Mucosa of rectum (tissue), 2 donors: ENCODE results near the gene CBLC.

Source experiments
- H3K27ac ChIP-seq, 2 donors: one replicate each; pipeline ENCODE4 v1.7.0; 2013; ENCODE audit warnings: inconsistent platforms in 2 of 2, low read depth in 2 of 2, low read length in 2 of 2
- H3K27me3 ChIP-seq, 2 donors: one replicate each; pipeline ENCODE4 v1.7.0; 2013; ENCODE audit warnings: low read length in 2 of 2; ENCODE audit not compliant: control insufficient read depth in 2 of 2, insufficient read depth in 2 of 2
- H3K36me3 ChIP-seq, 2 donors: one replicate each; pipeline ENCODE4 v1.7.0; 2013; ENCODE audit warnings: low read length in 2 of 2; ENCODE audit not compliant: control insufficient read depth in 2 of 2, insufficient read depth in 2 of 2
- H3K4me1 ChIP-seq, 2 donors: one replicate each; pipeline ENCODE4 v1.7.0; 2013; ENCODE audit warnings: low read length in 2 of 2, mild to moderate bottlenecking in 1 of 2; ENCODE audit not compliant: control insufficient read depth in 2 of 2, insufficient read depth in 2 of 2
- H3K4me3 ChIP-seq, 2 donors: one replicate each; pipeline ENCODE4 v1.7.0; 2013; ENCODE audit warnings: low read length in 2 of 2
- H3K9ac ChIP-seq, 2 donors: one replicate each; pipeline ENCODE4 v1.7.0; 2013; ENCODE audit warnings: low read length in 2 of 2, low read depth in 1 of 2, mild to moderate bottlenecking in 1 of 2
- H3K9me3 ChIP-seq, 2 donors: one replicate each; pipeline ENCODE4 v1.7.0; 2013; ENCODE audit warnings: low read length in 2 of 2; ENCODE audit not compliant: control insufficient read depth in 2 of 2
- donor health status: healthy.
- donor health status: Normal muscosa, but diverticular disease.

Gene CBLC

DNA sequence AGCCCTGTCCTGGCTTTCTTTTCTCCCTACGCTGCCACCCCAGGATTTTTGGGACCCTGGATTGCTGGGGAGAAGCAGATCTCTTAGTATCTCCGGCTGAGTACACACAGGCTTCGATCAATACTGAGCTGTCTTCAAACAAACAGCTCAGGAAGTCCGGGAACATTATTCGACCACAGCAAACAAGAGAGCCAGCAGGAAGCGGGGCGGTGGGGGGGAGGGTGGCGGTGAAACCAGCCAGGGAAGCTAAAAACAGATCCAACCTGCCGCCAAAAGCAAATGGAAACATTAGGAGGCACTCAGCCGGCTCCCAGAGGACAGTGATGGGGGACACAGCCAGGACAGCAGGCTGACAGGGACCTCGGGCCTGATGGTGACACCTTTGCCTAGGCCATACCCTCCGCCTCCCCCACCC, 19.0 kb downstream of the CBLC start:
- H3K9me3 ChIP-seq = no peaks in the 10 kb centered on the region
- no peak overlapping the region for H3K27ac ChIP-seq
- no peaks in the 10 kb centered on the region for H3K27me3 ChIP-seq
- H3K4me1 ChIP-seq = no peaks in the 10 kb centered on the region
- H3K36me3 ChIP-seq = peaks cover 13 to 27% of the 10 kb centered on the region in 2 donors
- no peak overlapping the region for H3K4me3 ChIP-seq
- no peak overlapping the region for H3K9ac ChIP-seq

DNA sequence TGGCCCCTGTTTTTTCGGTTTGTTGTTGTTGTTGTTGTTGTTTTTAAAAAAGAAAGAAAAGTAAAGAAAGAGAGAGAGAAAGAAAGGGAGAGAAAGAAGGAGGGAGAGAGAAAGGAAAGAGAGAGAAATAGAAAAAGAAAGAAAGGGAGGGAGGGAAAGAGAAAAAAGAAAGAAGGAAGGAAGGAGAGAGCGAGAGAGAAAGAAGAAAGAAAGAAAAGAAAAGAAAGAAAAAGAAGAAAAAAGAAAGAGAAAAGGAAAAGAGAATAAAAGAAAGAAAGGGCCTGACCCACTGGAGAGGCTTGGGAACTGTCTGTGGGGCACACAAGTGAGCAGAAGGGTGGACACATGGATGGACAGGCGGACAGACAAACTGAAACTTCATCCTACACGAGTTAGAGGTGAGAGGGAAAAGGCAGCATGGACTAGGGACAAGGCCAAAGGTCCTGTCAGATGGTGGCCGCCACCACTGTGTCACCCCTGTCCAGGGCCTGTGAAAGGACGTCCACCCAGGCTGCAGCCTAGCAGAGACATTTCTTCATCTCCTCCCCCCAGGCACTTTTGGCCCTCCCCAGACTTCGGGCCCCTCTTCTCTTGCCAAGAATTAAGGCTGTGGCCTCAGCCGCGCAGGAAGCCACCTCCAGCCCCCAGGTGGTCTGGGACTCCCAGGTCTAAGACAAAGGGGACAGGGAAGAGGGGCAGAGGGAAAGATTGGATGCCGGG, 22.1 kb downstream of the CBLC start:
- no peak overlapping the region for H3K27ac ChIP-seq
- no peaks in the 10 kb centered on the region for H3K9me3 ChIP-seq
- H3K4me3 ChIP-seq = no peak overlapping the region
- peaks cover 12 to 15% of the 10 kb centered on the region in 2 donors for H3K36me3 ChIP-seq
- no peaks in the 10 kb centered on the region for H3K27me3 ChIP-seq
- no peak overlapping the region for H3K9ac ChIP-seq
- H3K4me1 ChIP-seq = no peaks in the 10 kb centered on the region

DNA sequence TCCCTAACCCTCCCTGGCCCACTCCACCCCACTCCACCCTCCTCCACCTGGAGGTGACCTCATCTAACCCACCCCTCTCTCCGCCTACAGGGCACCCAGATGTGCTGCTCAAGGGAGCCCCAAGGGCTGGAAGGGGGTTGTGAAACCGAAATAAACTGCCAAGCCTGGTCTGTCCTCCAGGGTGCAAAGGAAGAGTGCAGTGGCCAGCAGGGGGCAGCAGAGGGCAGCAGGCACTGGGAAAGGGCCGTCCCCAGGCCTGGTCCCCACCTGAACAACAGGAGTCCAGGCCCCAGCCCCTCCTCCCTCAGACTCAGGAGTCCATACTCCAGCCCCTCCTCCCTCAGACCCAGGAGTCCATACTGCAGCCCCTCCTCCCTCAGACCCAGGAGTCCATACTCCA, 22.8 kb downstream of the CBLC start:
- Histone ChIP-seq H3K36me3 (peaks cover 10 to 14% of the 10 kb centered on the region in 2 donors), H3K27ac (no peak overlapping the region), H3K9me3 (no peaks in the 10 kb centered on the region), H3K4me1 (no peaks in the 10 kb centered on the region), H3K27me3 (no peaks in the 10 kb centered on the region), H3K9ac (no peak overlapping the region), H3K4me3 (no peak overlapping the region)

DNA sequence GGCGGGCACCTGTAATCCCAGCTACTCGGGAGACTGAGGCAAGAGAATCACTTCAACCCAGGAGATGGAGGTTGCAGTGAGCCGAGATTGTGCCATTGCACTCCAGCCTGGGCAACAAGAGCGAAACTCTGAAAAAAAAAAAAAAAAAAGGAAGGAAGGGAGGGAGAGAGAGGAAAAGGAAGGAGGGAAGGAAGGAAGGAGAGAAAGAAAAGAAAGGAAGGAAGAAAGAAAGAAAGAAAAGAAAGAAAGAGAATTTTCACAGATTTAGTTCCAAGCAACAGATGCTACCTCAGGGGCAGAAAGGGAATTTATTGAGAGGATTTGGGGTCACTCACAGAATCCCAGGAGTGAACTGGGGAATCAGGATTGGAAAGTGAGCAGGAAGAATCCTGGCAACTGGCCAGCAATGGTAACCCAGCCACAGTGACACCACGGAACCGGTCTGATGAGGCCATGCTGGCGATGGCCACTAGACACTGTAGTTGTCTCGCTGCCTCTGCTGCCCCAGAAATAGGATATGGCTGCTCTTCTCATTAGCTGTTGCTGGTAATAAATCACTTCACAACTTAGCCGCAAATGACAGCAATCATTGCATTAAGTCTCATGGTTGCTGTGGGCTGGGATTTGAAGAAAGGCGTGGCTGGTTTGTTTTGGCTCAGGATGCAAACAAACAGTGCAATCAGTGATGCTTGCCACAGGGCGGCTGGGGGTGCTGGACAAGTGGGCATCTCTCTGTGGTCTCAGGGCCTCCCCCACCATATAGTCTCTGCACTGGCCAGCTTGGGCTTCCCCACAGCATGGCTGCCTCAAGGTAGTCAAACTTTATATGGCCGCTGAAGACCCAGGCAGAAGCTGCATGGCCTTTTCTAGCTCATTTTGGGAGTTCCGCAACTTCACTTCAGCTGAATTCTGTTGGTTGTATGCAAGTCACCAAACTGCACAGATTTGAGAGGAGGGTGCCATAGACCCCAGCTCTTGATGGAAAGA, 26.0 kb downstream of the CBLC start:
- Histone ChIP-seq H3K4me1 (peaks cover 9 to 14% of the 10 kb centered on the region in 2 donors), H3K27ac (no peak overlapping the region), H3K4me3 (no peak overlapping the region), H3K9ac (no peak overlapping the region), H3K36me3 (peaks cover 0 to 9% of the 10 kb centered on the region in 2 donors), H3K9me3 (no peaks in the 10 kb centered on the region), H3K27me3 (no peaks in the 10 kb centered on the region)

DNA sequence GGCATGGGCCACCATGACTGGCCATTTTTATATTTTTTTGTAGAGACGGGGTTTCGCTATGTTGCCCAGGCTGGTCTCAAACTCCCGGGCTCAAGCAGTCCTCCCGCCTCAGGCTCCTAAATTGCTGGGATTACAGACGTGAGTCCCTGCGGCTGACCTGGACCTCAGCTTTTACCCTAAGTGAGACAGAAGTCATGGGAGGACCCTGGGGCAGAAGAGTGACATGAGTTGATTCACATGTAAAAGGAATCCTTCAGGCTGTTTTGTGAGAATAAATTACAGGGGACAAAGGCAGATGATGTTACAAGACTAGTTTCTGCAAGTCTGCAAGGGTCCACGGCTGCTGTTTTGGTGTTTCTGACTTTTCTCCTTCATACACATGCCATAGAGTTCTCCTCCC, 28.6 kb downstream of the CBLC start:
- H3K9ac ChIP-seq = no peak overlapping the region
- H3K4me1 ChIP-seq = peaks cover 15 to 20% of the 10 kb centered on the region in 2 donors
- no peaks in the 10 kb centered on the region for H3K27me3 ChIP-seq
- no peak overlapping the region for H3K27ac ChIP-seq
- H3K9me3 ChIP-seq = no peaks in the 10 kb centered on the region
- H3K36me3 ChIP-seq = peaks cover 0 to 9% of the 10 kb centered on the region in 2 donors
- H3K4me3 ChIP-seq = no peak overlapping the region

DNA sequence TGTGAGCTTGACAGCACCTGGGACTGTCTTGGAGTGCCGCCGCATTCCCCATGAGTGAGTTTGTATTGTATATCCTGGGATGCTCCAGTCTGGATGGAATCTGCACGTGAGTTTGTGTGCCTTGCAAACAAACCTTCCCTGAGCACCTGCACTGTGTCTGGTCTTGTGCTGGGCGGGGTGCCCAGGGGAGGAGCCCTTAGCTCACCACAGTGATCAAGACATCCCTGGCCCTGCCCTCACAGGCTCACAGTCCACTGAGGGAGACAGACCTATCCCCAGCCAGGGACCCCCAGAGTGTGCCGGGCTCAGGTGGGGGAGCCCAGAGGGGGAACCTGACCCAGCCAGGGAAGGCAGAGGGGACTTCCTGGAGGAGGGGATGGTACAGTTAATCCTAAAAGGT, 29.5 kb downstream of the CBLC start:
- Histone ChIP-seq H3K27ac (peak overlapping the region; percentile 36 to 52), H3K4me3 (no peak overlapping the region), H3K27me3 (no peaks in the 10 kb centered on the region), H3K36me3 (peaks cover 0 to 9% of the 10 kb centered on the region in 2 donors), H3K4me1 (peaks cover 15 to 20% of the 10 kb centered on the region in 2 donors), H3K9ac (no peak overlapping the region), H3K9me3 (no peaks in the 10 kb centered on the region)

DNA sequence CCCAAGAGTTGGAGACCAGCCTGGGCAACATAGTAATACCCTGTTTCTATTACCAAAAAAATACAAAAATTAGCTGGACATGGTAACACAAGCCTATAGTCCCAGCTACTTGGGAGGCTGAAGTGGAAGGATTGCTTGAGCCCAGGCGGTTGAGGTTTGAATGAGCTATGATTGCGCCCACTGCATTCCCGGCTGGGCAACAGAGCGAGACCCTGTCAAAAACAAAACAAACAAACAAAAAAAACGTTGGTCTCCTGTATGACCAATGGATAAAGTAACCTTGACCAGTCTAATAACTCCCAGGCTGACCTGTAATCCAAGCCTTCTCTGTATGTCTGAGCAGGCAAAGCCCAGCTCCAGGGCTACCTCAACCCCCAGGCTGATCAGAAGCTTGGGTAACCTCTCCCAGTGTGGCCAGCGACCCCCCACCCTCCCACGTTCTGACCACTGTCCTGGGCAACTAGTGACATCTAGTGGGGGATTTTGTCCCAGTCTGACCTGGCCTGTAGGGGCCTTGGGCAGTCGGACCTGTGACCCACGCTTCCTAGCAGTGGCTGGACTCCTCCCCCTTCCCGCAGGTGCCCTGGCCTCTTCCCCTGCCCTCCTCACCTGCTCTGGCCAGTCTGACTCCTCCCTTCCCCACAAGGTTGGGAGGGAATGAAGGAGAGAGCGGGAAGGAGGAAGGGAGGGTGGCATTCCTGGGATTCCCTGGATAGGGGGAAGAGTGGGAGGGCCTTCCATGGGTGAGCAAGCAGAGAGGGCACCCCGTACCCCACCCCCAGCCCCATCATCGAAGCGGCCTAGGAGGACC, 30.2 kb downstream of the CBLC start:
- H3K4me1 ChIP-seq = peaks cover 15 to 20% of the 10 kb centered on the region in 2 donors
- peak overlapping the region in 1 of 2 donors; percentile 52 for H3K27ac ChIP-seq
- H3K27me3 ChIP-seq = no peaks in the 10 kb centered on the region
- no peaks in the 10 kb centered on the region for H3K9me3 ChIP-seq
- H3K4me3 ChIP-seq = no peak overlapping the region
- H3K36me3 ChIP-seq = peaks cover 0 to 5% of the 10 kb centered on the region in 2 donors
- H3K9ac ChIP-seq = peak overlapping the region in 1 of 2 donors; percentile 33

DNA sequence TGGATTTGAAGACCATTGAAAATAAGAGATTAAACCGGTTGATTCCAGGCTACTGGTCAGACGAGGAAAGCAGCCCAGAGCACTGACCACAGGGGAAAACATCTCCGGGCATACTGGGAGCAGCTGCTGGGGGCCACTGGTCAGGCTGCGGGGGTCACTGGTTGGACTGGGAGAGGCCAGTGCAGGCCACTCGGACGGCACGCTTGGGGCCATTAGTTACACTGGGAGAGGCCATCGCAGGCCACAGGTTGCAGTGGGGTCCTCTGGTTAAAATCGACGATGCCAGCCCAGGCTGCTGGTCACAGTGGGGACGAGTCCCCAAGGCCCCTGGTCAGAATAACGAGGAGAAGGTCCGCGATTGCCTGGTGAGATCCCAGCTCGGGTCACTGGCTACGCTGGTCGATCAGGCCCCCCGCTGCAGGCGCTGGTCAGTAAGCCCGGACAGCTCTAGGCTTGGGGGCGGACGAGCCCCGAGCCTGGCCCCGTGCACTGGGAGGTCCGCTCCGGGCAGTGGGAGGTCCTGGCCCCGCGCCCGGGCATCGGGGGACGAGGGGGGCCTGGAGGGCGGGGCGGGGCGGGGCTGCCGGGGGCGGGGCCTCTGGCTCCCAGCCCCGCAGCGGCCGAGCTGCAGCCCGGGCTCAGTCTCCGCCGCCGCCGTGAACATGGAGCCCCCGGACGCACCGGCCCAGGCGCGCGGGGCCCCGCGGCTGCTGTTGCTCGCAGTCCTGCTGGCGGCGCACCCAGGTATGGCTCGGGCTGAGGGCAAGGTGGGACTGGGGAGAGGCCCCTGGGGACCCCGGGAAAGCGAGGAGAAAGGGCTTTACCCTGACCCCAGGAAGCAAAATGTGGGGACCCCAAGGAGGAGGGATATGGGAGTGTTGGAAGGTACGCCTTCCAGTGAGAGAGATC, 31.0 kb downstream of the CBLC start, which contains the start of gene BCAM:
TSS of gene BCAM (plus strand) at position 641 of the 909 bp plus-strand sequence. CDS start at position 663, 22 bp downstream.
- peak within 1 kb of the TSS; percentile 60 to 73 for H3K4me3 ChIP-seq

More for the DNA sequence above, 31.0 kb downstream of the CBLC start, which contains the start of gene BCAM:
- Histone ChIP-seq H3K9ac (peak within 1 kb of the TSS; percentile 58 to 79), H3K27ac (peak within 1 kb of the TSS in 1 of 2 donors; percentile 32), H3K27me3 (no peaks in the 10 kb centered on the region), H3K4me1 (peaks cover 15 to 20% of the 10 kb centered on the region in 2 donors), H3K9me3 (no peaks in the 10 kb centered on the region), H3K36me3 (peaks cover 0 to 4% of the 10 kb centered on the region in 2 donors)
